ENCODE results near the gene FAM9C. TPM values are rescaled to one million over a fixed set of nuclear protein-coding genes. Genes with fewer than 3 reads are reported as not detected.

Gene FAM9C
- total RNA-seq, 4 donors from 2014 or later = 0.11 TPM; not detected in 3

DNA sequence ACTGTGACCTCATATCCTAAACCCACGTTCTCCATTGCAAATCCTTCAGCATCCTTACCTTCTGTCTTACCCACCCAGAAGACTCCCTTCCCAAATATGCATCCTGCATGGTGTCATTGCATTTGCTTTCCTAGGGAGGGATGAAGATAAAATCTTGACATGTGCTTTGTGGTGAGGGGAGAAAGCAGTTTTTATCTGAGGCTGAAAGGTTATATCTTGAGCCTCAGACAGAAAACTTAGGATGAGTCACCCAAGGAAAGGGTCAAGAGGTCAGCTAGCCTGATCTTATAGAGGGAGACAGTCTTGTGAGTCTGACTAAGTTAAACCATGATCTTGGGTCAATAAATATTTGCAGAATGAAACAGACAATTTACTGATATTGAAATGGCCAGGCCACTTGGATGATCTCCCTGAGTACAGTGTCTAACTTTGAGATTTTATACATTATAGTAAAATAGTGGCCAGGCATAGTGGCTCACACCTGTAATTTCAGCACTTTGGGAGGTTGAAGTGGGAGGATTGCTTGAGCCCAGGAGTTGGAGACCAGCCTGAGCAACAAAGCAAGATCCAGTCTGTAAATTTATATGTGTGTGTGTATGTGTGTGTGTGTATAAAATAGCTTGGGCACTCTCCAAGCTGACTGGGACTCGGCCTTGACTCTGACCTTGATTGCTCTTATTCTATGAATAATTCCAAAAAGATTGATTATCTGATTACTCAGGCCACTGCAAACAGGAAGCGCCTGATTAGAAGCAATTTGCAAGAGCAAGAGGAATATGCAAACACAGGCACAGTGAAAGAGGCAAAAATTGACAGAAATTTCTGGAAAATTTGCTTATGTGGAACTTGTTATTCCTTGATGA is 15.4 kb upstream of the FAM9C start:
- no peak for TF ChIP-seq POLR2A (IDR thresholded peaks at IDR 0.05)
- TF ChIP-seq, protein P1, sequence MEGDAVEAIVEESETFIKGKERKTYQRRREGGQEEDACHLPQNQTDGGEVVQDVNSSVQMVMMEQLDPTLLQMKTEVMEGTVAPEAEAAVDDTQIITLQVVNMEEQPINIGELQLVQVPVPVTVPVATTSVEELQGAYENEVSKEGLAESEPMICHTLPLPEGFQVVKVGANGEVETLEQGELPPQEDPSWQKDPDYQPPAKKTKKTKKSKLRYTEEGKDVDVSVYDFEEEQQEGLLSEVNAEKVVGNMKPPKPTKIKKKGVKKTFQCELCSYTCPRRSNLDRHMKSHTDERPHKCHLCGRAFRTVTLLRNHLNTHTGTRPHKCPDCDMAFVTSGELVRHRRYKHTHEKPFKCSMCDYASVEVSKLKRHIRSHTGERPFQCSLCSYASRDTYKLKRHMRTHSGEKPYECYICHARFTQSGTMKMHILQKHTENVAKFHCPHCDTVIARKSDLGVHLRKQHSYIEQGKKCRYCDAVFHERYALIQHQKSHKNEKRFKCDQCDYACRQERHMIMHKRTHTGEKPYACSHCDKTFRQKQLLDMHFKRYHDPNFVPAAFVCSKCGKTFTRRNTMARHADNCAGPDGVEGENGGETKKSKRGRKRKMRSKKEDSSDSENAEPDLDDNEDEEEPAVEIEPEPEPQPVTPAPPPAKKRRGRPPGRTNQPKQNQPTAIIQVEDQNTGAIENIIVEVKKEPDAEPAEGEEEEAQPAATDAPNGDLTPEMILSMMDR (IDR thresholded peaks at IDR 0.05) = no peak
- H3K27me3 ChIP-seq = no peaks in the 10 kb centered on the region
- H3K9me3 ChIP-seq = no peaks in the 10 kb centered on the region
- no peak overlapping the region for H3K27ac ChIP-seq
- intact Hi-C loops (cut with DNase I) = no loop called here
- H3K4me3 ChIP-seq (replicated peaks in 1 of 3) = no peak overlapping the region
- 71 to 87% methylated on average over 3 of the region's 3 CpGs for WGBS, 2 donors
- H3K36me3 ChIP-seq = no peaks in the 10 kb centered on the region
- no peaks in the 10 kb centered on the region for H3K4me1 ChIP-seq
- DNase-seq = no peak

DNA sequence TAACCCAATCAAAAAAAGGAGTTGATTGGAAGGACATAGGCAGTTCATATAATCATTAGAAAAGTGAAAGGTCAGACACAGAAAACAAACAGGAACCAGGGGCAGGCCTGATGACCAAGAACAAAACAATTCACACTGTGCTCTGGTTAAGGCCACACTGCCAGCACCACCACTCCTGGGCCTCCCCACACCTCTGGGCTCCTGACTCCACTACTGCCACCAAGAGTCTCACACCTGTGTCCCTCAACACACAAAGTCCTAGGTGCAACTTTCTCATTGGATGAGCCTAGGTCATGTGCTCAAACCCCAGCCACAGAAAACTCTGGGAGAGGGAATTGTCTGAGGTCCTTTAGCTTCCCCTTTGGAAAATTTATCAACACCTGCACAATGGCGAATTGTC is 11.1 kb upstream of the FAM9C start:
- no peak overlapping the region for H3K4me3 ChIP-seq (replicated peaks in 1 of 3)
- intact Hi-C loops (cut with DNase I) = no loop called here
- TF ChIP-seq, protein P1 (IDR thresholded peaks at IDR 0.05) = no peak
- TF ChIP-seq POLR2A (IDR thresholded peaks at IDR 0.05) = no peak
- DNase-seq = no peak
- H3K36me3 ChIP-seq = no peaks in the 10 kb centered on the region
- H3K9me3 ChIP-seq = no peaks in the 10 kb centered on the region
- H3K27me3 ChIP-seq = no peaks in the 10 kb centered on the region
- no peaks in the 10 kb centered on the region for H3K4me1 ChIP-seq
- no peak overlapping the region for H3K27ac ChIP-seq
- 89 to 93% methylated on average over 1 of the region's 1 CpG for WGBS, 2 donors

GRCh38 chrX:13053171-13053570 is 8.8 kb upstream of the FAM9C start:
- H3K4me3 ChIP-seq (replicated peaks in 1 of 3) = no peak overlapping the region
- TF ChIP-seq, protein P1 (IDR thresholded peaks at IDR 0.05) = no peak
- TF ChIP-seq POLR2A (IDR thresholded peaks at IDR 0.05) = no peak
- H3K9me3 ChIP-seq = no peaks in the 10 kb centered on the region
- no peaks in the 10 kb centered on the region for H3K4me1 ChIP-seq
- intact Hi-C loops (cut with DNase I) = no loop called here
- DNase-seq = no peak
- no peak overlapping the region for H3K27ac ChIP-seq
- H3K27me3 ChIP-seq = no peaks in the 10 kb centered on the region
- no peaks in the 10 kb centered on the region for H3K36me3 ChIP-seq

DNA sequence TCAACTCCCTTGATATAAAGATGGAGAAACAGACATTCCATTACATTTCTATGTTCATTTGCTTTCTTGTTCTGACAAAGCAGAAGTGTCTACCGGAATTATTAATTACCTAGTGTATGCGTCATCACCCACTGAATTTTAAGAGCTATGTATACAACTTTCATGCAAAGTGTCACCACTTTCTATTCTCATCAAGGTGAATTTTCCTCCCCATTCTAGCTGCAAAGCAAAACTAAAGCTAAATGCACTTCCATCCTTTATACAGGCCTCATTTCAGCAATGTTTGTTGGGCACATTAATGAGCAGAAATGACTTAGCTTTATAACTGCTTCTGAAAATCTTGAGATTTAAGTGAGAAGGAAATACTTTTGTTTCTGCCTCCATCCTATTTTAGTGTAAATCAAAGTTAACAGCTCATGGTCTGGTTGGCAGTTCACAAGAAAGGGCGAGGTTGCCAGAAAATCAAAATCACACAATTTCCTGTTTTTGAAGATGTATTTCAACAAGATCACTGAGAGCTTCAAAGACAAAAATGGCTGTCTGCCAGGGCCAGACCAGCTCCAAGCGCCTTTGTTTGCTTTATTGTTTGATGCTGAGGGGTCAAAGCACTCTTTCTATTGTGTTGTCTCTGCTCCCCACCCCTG is 7.2 kb upstream of the FAM9C start:
- Histone ChIP-seq H3K4me1 (no peaks in the 10 kb centered on the region), H3K27ac (no peak overlapping the region), H3K27me3 (no peaks in the 10 kb centered on the region), H3K9me3 (no peaks in the 10 kb centered on the region), H3K4me3 (replicated peaks in 1 of 3) (no peak overlapping the region), H3K36me3 (no peaks in the 10 kb centered on the region)
- 76 to 83% methylated on average over 4 of the region's 4 CpGs for WGBS, 2 donors
- intact Hi-C loops (cut with DNase I) = no loop called here
- no peak for TF ChIP-seq POLR2A (IDR thresholded peaks at IDR 0.05)
- TF ChIP-seq, protein P1 (IDR thresholded peaks at IDR 0.05) = no peak
- DNase-seq = no peak

- H3K27ac ChIP-seq = no peak overlapping the region
- intact Hi-C loops (cut with DNase I) = no loop called here
- TF ChIP-seq, protein P1 (IDR thresholded peaks at IDR 0.05) = no peak
- H3K4me1 ChIP-seq = no peaks in the 10 kb centered on the region
- H3K4me3 ChIP-seq (replicated peaks in 1 of 3) = no peak overlapping the region
- no peaks in the 10 kb centered on the region for H3K36me3 ChIP-seq
- no peak for DNase-seq
- H3K27me3 ChIP-seq = no peaks in the 10 kb centered on the region
- no peaks in the 10 kb centered on the region for H3K9me3 ChIP-seq
- 89% methylated on average over 1 of the region's 1 CpG for WGBS, 2 donors
These were observed 6.7 kb upstream of the FAM9C start for GRCh38 chrX:13051167-13051528.
